Muscle of leg (tissue), 11 donors: ENCODE data around the gene IFIT1. TPM values are rescaled to one million over a fixed set of nuclear protein-coding genes. Genes with fewer than 3 reads are reported as not detected.
A peak's percentile ranks its signal among the peaks of the same experiment; 100 is the strongest.
"Not testable (repeated sequence)": the region's sequence is repeated elsewhere in the genome, so short reads cannot be mapped to it uniquely, and the experiment has no call there.

Experiments used
- DNase-seq: peaks from one replicate; pipeline ENCODE4 v3.0.0; 2013
- H3K27ac ChIP-seq: one replicate; pipeline ENCODE4 v1.5.1; 2013; ENCODE audit warnings: mild to moderate bottlenecking, low read length, control low read depth
- H3K27me3 ChIP-seq: one replicate; pipeline ENCODE4 v1.6.1; 2013; ENCODE audit warnings: low read length; ENCODE audit not compliant: control insufficient read depth, insufficient read depth
- H3K36me3 ChIP-seq: one replicate; pipeline ENCODE4 v1.6.1; 2013; ENCODE audit warnings: low read length; ENCODE audit not compliant: control insufficient read depth, insufficient read depth
- H3K4me1 ChIP-seq: one replicate; pipeline ENCODE4 v1.6.1; 2013; ENCODE audit warnings: low read length; ENCODE audit not compliant: control insufficient read depth, insufficient read depth
- H3K4me3 ChIP-seq: one replicate; pipeline ENCODE4 v1.5.1; 2013; ENCODE audit warnings: low read length, control low read depth
- H3K9me3 ChIP-seq: replicated peaks from 2 replicates; pipeline ENCODE4 v1.6.1; 2013; ENCODE audit warnings: low read depth, low read length; ENCODE audit not compliant: control insufficient read depth
- WGBS: methylation state at CpG from one replicate; pipeline ENCODE4 v1.1.5; 2013; ENCODE audit warnings: missing lambda C conversion rate; ENCODE audit not compliant: insufficient coverage; 5-methylcytosine and 5-hydroxymethylcytosine counted together
- polyA plus RNA-seq, 8 donors: library from polyadenylated mRNA; unstranded; fragments of 120-200 nt; gene quantifications; one replicate each; pipeline versions ENCODE4 v1.2.1 to v1.2.3, GENCODE V29; 2013; ENCODE audit warnings: inconsistent platforms in 1 of 8, low replicate concordance in 1 of 8; ENCODE audit not compliant: insufficient read length in 8 of 8, insufficient read depth in 1 of 8
- total RNA-seq: library from RNA; stranded (reverse); fragments of 120-200 nt; gene quantifications from one replicate; pipeline ENCODE4 v1.2.4, GENCODE V29; 2013

Gene IFIT1
- total and polyA plus RNA-seq, 9 donors, result 35.0 to 83.9 (median 58.4) TPM

- DNase-seq, result no peak
- Histone ChIP-seq H3K9me3 (peaks cover 5% of the 10 kb centered on the region), H3K4me3 (peak overlapping the region; percentile 70), H3K4me1 (peaks cover 24% of the 10 kb centered on the region), H3K27me3 (no peaks in the 10 kb centered on the region), H3K27ac (peak overlapping the region; percentile 40), H3K36me3 (peaks cover 11% of the 10 kb centered on the region)
- WGBS, result no CpG with 5 or more reads among the region's 3 CpGs
These were observed 1.5 kb downstream of the IFIT1 start for GRCh38 chr10:89393898-89394297.

- Histone ChIP-seq H3K9me3 (peaks cover 5% of the 10 kb centered on the region), H3K27me3 (no peaks in the 10 kb centered on the region), H3K4me3 (no peak overlapping the region), H3K36me3 (peaks cover 14% of the 10 kb centered on the region), H3K27ac (no peak overlapping the region), H3K4me1 (peaks cover 24% of the 10 kb centered on the region)
- WGBS, result 100% methylated on average over 1 of the region's 2 CpGs
- DNase-seq, result no peak
These were observed 2.7 kb downstream of the IFIT1 start for GRCh38 chr10:89395141-89395540.

GRCh38 chr10:89398003-89398749 lies 5.8 kb downstream of the IFIT1 start:
- peak; percentile 68 for DNase-seq
- WGBS, result 6% methylated on average over 2 of the region's 5 CpGs
- H3K4me1 ChIP-seq, result peaks cover 6% of the 10 kb centered on the region
- H3K27ac ChIP-seq, result no peak overlapping the region
- H3K27me3 ChIP-seq, result no peaks in the 10 kb centered on the region
- peaks cover 24% of the 10 kb centered on the region for H3K36me3 ChIP-seq
- peaks cover 5% of the 10 kb centered on the region for H3K9me3 ChIP-seq
- H3K4me3 ChIP-seq, result no peak overlapping the region

DNA sequence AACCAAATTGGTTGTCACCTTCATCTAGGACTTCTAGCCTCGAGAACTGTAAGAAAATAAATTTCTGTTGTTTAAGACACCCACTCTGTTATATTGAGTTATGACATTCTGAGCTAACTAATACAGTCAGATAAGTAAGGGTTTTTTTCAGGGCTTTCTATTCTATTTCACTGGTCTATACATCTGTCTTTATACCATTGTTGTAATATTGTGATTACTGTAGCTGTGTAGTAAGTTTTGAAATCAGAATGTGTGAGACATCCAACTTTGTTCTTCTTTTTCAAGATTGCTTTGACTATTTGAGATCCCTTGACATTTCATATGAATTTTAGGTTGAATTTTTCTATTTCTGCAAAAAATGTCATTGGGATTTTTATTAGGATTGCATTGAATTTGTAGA lies 7.5 kb downstream of the IFIT1 start:
- DNase-seq, result no peak
- H3K27me3 ChIP-seq, result no peaks in the 10 kb centered on the region
- H3K4me1 ChIP-seq, result peaks cover 5% of the 10 kb centered on the region
- no CpG with 5 or more reads among the region's 1 CpG for WGBS
- peaks cover 35% of the 10 kb centered on the region for H3K36me3 ChIP-seq
- H3K4me3 ChIP-seq, result no peak overlapping the region
- peaks cover 5% of the 10 kb centered on the region for H3K9me3 ChIP-seq
- H3K27ac ChIP-seq, result no peak overlapping the region

GRCh38 chr10:89403043-89403442 lies 10.6 kb downstream of the IFIT1 start:
- no CpG with 5 or more reads among the region's 2 CpGs for WGBS
- no peaks in the 10 kb centered on the region for H3K9me3 ChIP-seq
- DNase-seq, result no peak
- H3K4me1 ChIP-seq, result no peaks in the 10 kb centered on the region
- H3K27me3 ChIP-seq, result no peaks in the 10 kb centered on the region
- H3K36me3 ChIP-seq, result peaks cover 28% of the 10 kb centered on the region
- H3K4me3 ChIP-seq, result no peak overlapping the region
- no peak overlapping the region for H3K27ac ChIP-seq

- DNase-seq, result peak; percentile 69
- WGBS, result 79% methylated on average over 8 of the region's 11 CpGs
These were observed 12.0 kb downstream of the IFIT1 start for GRCh38 chr10:89404104-89405047.

DNA sequence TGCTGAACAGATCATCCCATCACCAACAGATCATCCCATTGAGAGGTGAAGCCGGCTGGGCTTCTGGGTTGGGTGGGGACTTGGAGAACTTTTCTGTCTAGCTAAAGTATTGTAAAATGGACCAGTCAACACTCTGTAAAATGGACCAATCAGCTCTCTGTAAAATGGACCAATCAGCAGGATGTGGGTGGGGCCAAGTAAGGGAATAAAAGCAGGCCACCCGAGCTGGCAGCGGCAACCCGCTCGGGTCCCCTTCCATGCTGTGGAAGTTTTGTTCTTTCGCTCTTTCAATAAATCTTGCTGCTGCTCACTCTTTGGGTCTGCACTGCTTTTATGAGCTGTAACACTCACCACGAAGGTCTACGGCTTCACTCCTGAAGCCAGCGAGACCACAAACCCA lies 13.8 kb downstream of the IFIT1 start:
- not testable (repeated sequence) for H3K9me3 ChIP-seq, H3K27ac ChIP-seq, H3K27me3 ChIP-seq, H3K4me3 ChIP-seq, DNase-seq, H3K4me1 ChIP-seq
- peaks cover 26% of the 10 kb centered on the region for H3K36me3 ChIP-seq
- WGBS, result 95% methylated on average over 8 of the region's 9 CpGs

More at GRCh38 chr10:89404104-89405047, 12.0 kb downstream of the IFIT1 start:
- Histone ChIP-seq H3K27ac (no peak overlapping the region), H3K27me3 (no peaks in the 10 kb centered on the region), H3K4me1 (no peaks in the 10 kb centered on the region), H3K4me3 (no peak overlapping the region), H3K9me3 (no peaks in the 10 kb centered on the region), H3K36me3 (peaks cover 28% of the 10 kb centered on the region)

DNA sequence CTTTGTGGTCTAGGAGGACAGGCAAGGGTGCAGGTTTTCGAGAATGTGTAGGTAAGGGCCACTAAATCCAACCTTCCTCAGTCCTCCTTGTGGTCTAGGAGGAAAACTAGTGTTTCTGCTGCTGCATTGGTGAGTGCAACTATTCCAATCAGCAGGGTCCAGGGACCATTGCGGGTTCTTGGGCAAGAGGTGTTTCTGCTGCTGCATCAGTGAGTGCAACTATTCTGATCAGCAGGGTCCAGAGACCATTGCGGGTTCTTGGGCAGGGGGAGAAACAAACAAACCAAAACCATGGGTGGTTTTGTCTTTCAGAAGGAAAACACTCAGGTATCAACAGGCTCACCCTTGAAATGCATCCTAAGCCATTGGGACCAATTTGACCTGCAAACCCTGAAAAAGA lies 15.4 kb downstream of the IFIT1 start:
- not testable (repeated sequence) for H3K9me3 ChIP-seq, H3K27ac ChIP-seq, H3K4me3 ChIP-seq, DNase-seq, H3K27me3 ChIP-seq, H3K4me1 ChIP-seq
- peaks cover 23% of the 10 kb centered on the region for H3K36me3 ChIP-seq
- 100% methylated on average over 2 of the region's 3 CpGs for WGBS

DNA sequence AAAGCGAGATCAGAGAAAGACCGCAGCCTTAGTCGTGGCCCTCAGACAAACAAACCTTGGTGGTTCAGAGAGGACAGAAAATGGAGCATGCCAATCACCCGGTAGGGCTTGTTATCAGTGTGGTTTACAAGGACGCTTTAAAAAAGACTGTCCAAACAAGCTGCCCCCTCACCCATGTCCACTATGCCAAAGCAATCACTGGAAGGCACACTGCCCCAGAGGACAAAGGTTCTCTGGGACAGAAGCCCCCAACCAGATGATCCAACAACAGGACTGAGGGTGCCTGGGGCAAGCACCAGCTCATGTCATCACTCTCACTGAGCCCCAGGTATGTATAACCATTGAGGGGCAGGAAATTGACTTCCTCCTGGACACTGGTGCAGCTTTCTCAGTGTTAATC lies 16.9 kb downstream of the IFIT1 start:
- DNase-seq, H3K27ac ChIP-seq, H3K27me3 ChIP-seq, H3K4me1 ChIP-seq, H3K4me3 ChIP-seq, H3K9me3 ChIP-seq: not testable (repeated sequence)
- WGBS, result 96% methylated on average over 4 of the region's 5 CpGs
- H3K36me3 ChIP-seq, result peaks cover 13% of the 10 kb centered on the region

DNA sequence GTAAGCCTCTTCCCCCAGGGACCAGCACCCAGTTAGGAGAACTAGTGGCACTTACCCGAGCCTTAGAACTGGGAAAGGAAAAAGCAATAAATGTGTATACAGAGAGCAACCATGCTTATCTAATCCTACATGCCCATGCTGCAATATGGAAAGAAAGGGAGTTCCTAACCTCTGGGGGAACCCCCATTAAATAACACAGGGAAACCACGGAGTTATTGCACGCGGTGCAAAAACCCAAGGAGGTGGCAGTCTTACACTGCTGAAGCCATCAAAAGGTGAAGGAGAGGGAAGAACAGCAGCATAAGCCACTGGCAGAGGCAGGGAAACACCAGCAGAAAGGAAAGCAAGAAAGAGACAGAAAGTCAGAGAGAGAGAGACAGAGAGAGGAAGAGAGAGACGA lies 18.1 kb downstream of the IFIT1 start:
- not testable (repeated sequence) for H3K9me3 ChIP-seq, H3K27me3 ChIP-seq, H3K4me1 ChIP-seq, DNase-seq, H3K4me3 ChIP-seq, H3K27ac ChIP-seq, H3K36me3 ChIP-seq
- WGBS, result no CpG with 5 or more reads among the region's 5 CpGs
